GM06990 (cell line): ENCODE data around the gene KCNQ2.

ENCODE experiments used
- DNase-seq: peaks from one replicate; pipeline ENCODE4 v3.0.0-alpha.2; 2011; ENCODE audit not compliant: insufficient read length; ENCODE audit errors: extremely low read depth
- H3K27me3 ChIP-seq: replicated peaks from 2 replicates; pipeline ENCODE4 v1.6.0; 2011; ENCODE audit warnings: low read length; ENCODE audit not compliant: control insufficient read depth, insufficient read depth
- H3K36me3 ChIP-seq: 2 replicates; pipeline ENCODE4 v1.5.1; 2011; ENCODE audit warnings: low read length; ENCODE audit not compliant: control insufficient read depth, insufficient read depth
- H3K4me3 ChIP-seq: replicated peaks from 2 replicates; pipeline ENCODE4 v1.5.1; 2011; ENCODE audit warnings: low read depth, mild to moderate bottlenecking, control low read depth, low read length
- TF ChIP-seq, protein P1 (sequence below): IDR thresholded peaks from 2 replicates; pipeline ENCODE4 v1.5.1; 2011; ENCODE audit warnings: low read length, control low read depth, mild to moderate bottlenecking, inconsistent platforms; ENCODE audit not compliant: insufficient read depth, poor library complexity, severe bottlenecking

The KCNQ2 gene

DNA sequence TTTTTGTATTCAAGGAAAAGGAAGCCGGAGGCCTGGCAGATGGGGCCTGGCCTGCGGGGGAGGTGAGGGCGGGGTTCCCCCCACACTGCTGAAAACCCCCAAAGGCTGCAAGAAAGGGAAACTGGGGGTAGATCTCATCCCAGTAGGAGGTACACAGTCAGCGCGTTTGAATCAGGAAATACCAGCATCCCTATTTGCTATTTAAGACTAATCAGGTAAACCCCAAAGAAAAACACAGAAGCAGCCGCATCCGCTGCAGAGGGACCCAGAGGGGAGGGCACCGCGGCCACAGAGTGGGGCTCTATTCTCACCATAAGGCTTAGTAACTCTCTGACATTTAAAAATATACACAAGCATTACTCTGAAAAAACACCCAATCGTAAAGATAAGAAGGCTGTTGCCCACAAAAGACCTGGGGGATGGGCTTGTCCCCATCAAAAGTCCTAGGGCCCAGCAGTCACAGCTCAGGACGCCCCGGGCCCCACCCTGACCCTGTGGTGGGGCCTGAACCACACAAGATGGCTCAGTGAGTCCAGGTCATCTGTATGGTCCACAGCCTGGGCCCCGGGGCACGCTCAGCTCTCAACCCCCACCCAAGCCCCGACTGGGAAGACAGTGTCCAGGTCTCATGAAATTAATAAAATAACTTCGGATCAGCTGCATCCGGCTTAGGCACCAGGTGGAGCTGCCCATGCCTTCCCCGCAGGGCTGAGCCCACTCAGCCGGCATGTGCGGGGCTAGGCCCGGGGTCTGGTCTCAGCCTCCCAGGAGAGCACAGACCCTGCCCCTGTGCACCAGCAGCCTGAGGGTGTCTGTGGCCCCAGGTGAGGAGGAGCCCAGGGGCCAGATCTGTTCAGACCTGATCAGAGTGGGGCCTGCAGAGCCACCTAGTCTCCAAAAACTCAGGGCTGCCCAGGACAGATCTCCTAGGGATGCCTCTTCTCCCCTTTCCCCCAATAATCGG, 31.0 kb downstream of the KCNQ2 start:
- Histone ChIP-seq H3K36me3 (no peaks in the 10 kb centered on the region), H3K4me3 (no peak overlapping the region), H3K27me3 (no peaks in the 10 kb centered on the region)
- TF ChIP-seq, protein P1, sequence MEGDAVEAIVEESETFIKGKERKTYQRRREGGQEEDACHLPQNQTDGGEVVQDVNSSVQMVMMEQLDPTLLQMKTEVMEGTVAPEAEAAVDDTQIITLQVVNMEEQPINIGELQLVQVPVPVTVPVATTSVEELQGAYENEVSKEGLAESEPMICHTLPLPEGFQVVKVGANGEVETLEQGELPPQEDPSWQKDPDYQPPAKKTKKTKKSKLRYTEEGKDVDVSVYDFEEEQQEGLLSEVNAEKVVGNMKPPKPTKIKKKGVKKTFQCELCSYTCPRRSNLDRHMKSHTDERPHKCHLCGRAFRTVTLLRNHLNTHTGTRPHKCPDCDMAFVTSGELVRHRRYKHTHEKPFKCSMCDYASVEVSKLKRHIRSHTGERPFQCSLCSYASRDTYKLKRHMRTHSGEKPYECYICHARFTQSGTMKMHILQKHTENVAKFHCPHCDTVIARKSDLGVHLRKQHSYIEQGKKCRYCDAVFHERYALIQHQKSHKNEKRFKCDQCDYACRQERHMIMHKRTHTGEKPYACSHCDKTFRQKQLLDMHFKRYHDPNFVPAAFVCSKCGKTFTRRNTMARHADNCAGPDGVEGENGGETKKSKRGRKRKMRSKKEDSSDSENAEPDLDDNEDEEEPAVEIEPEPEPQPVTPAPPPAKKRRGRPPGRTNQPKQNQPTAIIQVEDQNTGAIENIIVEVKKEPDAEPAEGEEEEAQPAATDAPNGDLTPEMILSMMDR: no peak
- peak; percentile 76 for DNase-seq

DNA sequence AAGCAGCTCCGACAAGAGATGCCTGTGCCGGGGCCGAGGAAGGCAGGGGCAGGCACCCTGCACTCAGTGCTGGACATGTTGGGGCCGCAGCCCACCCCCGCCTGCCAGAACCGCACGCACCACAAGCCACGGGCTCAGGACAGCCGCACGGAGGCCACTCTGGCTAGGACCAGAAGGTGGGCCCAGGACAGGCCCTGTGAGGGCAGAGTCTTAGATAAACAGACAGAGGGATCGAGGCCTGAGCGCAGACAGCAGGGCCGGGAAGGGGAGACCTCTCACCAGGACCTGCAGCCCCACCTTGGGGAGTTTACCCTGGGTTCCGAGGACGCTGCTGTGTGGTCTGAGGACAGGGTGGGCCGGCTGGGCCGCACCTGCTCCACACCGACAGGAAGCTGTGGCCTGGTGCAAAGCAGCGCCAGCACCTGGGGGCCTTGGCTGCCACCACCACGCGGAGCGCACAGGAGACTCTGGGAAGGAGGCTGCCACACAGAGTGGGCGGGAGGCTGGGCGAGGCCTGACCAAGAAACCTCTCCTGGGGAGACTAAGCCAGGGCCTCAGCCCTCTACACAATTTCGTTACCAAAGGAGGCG, 32.0 kb downstream of the KCNQ2 start:
- H3K4me3 ChIP-seq: no peak overlapping the region
- no peaks in the 10 kb centered on the region for H3K36me3 ChIP-seq
- TF ChIP-seq, protein P1: no peak
- no peaks in the 10 kb centered on the region for H3K27me3 ChIP-seq
- no peak for DNase-seq

DNA sequence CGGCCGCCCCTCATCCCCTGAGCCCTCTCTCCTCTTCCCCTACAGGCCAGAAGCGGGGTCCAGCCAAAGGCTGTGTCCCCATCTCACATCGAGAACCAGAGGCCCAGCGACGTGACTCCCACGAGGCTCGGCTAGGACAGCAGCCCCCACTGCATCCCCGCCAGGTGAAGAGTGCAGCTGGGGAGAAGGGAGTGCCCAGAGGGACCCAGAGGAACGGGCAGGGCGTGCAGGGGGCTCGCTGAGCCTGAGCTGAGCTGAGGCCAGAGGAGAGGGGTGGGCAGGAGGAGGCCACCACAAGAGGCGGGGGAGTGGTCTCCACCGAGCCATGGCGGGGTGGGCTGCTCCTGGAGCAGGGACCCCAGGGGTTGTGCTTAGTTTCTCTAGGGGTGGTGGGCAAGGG, 32.6 kb downstream of the KCNQ2 start:
- H3K4me3 ChIP-seq: no peak overlapping the region
- TF ChIP-seq, protein P1: no peak
- no peaks in the 10 kb centered on the region for H3K36me3 ChIP-seq
- DNase-seq: no peak
- no peaks in the 10 kb centered on the region for H3K27me3 ChIP-seq

DNA sequence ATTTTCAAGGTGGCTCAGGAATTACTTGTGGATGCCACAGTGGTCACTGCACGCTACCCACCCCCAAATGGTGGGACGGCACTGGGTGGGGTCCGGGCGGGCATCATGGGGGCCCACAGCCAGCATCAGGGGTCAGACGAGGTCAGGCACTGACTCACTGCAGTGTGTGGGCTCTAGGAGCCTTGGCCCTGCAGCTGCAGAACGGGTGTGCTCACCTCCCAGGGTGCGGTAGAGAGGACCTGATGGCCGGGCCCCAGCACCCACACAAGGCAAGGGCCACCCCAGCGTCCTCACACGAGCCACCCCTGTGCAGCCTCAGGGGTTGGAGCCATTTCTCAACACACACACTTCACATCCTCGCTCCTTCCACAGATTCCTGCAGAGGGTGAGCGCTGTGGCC, 34.3 kb downstream of the KCNQ2 start:
- no peaks in the 10 kb centered on the region for H3K36me3 ChIP-seq
- TF ChIP-seq, protein P1: no peak
- no peak overlapping the region for H3K4me3 ChIP-seq
- no peak for DNase-seq
- no peaks in the 10 kb centered on the region for H3K27me3 ChIP-seq

DNA sequence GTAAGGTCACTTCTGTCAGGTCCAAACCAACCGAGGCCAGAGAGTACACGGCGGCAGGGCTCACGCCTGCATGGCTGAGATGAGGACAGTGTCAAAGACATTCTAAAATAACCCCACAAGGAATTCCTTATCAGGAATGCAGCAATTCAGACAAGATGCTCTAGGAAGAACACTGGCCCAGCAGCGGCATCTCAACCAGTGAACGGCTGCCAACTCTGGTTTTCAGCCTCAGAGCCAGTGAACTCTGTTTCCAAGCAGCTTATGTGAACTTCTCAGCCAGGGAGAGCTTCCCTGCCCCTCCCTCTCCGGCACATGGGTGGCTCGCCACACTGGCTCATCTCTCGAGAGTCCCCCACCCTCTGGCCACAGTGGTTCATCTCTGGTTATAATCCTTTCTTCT, 36.9 kb downstream of the KCNQ2 start:
- no peak for DNase-seq
- no peaks in the 10 kb centered on the region for H3K27me3 ChIP-seq
- TF ChIP-seq, protein P1: no peak

More for the DNA sequence above, 36.9 kb downstream of the KCNQ2 start:
- no peak overlapping the region for H3K4me3 ChIP-seq
- no peaks in the 10 kb centered on the region for H3K36me3 ChIP-seq
